8988T (cell line): ENCODE results near the gene ABCA12.

ENCODE experiments used
- DNase-seq: peaks from one replicate; pipeline ENCODE4 v3.0.0; 2011

The ABCA12 gene

DNA sequence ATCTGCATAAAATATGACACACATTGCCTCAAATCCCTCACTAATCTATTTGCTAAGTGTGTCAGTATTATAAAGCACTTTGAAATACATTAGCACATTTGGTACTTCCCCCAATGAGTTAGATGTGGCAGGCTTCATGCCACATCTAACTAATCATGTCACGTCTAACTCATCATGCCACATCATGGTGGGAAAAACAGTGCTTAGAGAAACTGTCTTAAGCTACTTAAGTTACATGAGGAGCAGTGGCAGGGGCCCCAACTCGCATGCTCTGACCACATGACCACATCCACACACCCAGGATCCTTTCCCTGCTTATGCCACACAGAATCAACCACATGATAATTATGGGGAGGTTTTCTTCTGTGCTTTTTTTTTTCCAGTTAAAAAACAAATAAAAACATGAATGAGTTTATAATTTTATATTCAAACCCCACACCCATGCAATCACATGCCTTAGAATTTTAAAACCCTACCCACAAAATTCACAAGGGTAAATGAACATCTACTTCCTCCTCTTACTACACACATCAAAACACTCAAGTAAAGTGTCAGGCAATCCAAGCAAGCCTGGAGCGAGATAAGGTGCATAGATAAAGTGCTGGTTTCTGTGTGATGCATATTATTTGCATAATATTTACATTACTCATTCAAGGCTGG lies 1.6 kb downstream of the ABCA12 start:
- DNase-seq, result no peak

- DNase-seq, result no peak
Observed at GRCh38 chr2:215120401-215120800, 18.0 kb downstream of the ABCA12 start.

- no peak for DNase-seq
Observed at GRCh38 chr2:215119847-215120246, 18.6 kb downstream of the ABCA12 start.

DNA sequence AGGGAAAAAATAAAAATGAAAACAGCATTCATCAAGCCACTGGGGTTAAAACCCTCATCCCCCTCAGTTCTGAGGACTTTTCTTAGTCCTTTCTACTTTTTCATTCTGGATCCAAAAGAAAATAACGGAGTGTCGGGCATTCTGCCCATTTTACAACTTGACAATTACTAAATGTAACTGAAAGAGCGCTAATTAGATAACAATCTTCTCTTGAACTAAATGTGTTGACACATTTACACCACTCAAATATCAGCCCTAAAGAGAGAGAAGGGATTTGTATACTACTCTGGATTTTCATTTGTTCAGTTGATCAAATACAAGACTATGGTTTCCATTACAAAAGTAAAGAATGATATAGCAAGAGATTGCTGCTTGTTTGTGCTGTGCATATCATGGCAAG lies 27.5 kb downstream of the ABCA12 start:
- DNase-seq, result no peak

DNA sequence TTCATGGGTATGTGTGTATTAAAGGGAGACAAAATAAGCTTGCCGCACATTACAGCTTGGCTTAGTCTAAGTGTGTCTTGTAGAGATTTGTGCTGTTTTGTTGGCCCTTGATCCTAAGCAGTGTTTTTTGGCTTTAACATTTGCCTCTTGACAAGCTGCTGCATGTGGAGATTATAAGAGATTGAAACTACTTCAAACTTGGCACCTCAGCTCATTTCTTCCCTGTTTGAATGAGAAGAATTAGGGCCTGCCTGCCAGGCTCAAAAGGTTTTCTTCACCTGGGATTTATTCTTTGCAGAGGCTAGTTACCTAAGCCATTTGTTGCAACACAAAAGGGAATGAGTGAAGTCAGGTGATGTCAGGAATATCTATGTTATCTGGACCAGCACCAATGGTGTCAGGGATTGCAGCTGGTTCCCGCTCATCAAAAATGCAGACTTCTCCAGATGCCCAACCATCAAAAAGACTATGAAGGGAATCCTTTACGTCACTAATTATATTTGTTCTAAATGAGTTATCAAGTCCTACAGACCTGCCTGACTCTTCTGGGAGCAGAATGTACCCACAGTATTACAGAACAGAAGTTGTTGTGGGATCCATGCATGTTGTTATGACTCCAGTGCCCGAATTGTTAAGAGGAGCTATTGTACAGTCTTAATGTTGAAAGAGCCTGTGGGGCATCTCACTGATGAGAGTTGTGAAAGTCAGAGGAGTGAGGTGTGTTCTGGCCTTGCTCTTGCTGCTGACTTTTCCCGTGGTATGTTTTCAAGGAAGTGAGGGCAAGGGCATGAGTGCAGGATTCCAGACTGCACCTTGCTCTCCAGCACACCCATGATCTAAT lies 31.0 kb downstream of the ABCA12 start:
- DNase-seq, result no peak

DNA sequence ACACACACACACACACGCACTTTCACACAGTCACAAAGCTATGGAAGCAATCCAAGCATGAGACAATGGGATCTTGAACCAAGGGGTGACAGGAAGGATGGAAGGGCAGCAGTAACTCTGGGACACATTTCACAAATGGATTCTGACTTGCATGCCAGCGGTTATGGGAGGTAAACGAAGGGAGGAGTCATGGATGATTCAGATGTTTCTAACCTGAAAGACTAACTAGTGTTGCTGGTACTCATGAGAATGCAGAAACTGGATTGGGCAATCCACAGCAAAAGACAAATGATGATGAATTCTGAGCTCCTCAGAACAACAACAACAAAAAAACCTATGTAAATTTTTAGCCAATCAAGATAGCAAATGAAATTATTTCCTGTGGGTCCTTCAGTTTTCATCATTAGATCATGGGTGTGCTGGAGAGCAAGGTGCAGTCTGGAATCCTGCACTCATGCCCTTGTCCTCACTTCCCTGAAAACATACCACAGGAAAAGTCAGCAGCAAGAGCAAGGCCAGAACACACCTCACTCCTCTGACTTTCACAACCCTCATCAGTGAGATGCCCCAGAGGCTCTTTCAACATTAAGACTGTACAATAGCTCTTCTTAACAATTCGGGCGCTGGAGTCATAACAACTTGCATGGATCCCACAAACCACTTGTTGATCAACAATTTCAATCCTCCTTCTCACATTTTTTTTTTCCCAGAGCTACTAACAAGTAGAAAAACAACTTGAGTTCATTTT lies 32.6 kb downstream of the ABCA12 start:
- DNase-seq, result no peak

DNA sequence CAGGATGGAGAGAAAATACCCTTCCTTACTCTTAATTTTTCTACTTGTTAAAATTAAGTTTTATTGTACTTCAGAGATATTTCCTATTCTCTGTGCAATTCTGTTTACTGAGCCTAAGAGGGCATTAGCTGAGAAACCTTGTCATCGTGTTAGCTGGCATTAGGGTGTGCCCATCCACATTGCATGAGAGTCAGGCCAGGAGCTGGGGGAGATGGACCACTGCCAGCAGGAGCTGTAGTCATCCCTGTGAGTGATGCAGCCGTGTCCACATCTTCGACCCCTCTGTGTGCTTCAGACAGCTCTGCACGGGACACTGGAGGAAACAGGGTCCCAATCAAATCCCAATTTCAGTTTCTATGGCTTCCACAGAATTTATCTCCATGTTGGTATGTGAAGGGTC lies 34.2 kb downstream of the ABCA12 start:
- DNase-seq, result no peak

- DNase-seq, result no peak
Observed at GRCh38 chr2:215098875-215099274, 39.6 kb downstream of the ABCA12 start.

DNA sequence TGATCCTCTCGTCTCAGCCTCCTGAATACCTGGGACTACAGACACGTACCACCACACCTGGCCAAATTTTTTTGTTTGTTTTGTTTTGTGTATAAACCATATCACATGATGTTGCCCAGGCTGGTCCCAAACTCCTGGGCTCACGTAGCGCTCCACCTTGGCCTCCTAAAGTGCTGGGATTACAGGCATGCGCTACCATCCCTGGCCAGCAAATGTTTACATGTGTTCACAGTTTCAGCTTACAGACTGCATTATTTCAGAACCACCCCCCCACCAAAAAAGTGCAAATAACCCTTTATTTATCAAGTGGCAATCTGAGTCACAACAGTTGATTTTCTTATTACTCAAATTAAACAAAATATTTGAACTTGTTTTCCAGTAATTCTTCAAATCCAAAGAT lies 54.3 kb downstream of the ABCA12 start:
- DNase-seq, result no peak

DNA sequence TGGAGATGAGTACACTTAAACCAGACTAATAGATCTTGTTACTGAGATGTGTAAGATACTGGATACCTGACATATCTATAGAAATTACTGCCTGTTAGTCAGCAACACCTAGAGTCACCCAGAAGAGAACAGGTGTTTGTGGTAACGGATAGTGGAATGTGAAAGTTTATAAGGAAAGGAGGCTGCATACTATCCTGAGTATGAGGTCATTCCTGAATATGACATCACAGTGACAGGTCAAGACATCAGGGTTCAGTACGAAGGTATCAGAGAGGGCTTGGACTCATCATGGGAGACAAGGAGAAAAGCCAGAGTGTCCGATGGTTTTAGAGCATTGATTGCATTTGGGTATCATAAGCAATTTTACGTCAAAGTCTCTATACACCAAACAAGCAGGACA lies 55.3 kb downstream of the ABCA12 start:
- DNase-seq, result no peak

DNA sequence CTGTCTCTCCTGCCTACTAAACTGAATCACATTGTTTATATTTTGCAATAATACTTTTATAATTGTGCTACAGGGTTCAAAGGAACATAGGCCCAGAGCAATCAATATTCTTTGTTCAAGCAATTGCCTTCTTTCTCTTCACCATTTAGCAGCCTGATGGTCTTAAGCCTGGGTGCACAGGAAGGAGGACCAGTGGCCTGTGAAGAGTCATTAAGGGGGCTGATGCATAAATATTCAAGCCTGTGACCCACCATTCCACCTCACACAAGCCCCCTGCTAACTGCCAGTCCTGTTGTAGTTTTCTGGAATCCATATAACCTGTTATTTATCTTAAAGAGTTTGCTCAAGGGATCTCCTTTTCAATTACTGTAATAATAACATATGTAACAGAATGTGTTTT lies 56.0 kb downstream of the ABCA12 start:
- no peak for DNase-seq

- DNase-seq, result no peak
Observed at GRCh38 chr2:215080545-215080944, 57.9 kb downstream of the ABCA12 start.

DNA sequence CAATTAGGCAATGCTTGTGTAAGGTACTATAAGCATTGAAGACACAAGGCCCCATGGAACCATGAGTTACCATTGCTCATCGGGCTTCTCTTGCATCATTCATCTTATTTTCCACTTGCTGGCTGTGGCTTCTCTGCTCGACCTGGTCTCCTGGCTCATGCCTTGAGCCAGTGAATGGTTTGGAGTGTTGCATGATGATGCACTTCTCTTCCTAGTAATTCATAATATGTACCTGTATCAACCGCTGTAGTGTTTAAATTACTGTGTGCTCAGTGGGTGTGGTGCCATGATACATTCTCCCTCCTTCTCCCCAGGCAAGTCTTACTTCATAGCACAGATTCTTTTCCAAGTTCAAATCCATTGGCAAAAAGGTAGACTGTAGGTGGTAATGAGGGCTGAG lies 66.8 kb downstream of the ABCA12 start:
- no peak for DNase-seq

DNA sequence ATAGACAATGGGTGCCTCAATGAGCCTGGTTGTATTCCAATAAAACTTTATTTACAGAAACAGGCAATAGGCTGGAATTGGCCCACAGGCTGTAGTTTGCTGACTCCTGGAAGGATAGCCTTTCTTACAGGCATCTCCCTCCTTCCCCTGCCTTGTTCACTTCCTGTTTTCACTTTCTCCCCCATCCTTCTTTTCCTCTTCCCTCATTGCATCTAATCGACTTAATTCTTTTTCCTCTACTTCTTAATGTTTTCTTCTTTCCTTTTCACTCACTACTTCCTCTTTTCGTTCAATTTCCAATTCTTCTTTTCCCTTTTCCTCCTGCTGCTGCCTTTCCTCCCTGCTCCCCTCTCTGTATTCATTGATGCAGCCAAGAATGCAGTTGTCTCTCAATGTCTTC lies 70.0 kb downstream of the ABCA12 start:
- no peak for DNase-seq

DNA sequence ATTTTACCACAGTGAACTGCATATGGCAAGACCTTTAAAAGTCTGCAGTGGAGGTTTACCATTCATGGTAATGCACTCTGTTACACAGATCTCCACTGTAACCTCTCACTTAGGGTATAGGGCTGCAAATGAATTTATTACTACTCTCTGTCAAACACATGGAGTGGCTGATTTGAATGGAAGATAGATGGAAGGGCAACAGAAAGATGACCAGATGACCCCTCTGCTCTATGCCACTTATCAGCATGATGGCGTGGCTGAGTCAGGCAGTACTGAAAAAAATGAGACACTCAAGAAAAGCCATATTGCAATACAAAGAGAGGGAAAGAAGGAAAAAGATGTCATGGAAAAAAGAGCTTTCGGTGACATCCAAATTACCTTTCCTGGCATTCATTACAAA lies 72.3 kb downstream of the ABCA12 start:
- no peak for DNase-seq

DNA sequence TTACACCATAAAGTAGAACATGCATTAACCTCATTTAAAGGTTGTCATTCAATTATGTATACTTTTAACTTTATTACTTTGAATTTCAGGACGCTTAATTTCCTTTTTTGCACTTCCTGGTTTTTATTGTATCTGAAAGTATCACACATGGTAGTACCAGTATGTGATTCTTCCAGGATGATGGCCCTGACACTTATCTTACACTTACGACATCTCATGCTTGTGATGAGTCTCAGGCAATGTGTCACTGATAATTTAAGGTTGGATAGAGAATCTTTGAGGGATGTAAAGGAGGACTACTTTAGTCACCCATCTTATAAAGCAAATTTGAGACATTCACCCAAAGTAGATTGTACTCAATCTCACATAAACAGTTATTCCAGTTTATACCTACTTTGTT lies 74.9 kb downstream of the ABCA12 start:
- no peak for DNase-seq

DNA sequence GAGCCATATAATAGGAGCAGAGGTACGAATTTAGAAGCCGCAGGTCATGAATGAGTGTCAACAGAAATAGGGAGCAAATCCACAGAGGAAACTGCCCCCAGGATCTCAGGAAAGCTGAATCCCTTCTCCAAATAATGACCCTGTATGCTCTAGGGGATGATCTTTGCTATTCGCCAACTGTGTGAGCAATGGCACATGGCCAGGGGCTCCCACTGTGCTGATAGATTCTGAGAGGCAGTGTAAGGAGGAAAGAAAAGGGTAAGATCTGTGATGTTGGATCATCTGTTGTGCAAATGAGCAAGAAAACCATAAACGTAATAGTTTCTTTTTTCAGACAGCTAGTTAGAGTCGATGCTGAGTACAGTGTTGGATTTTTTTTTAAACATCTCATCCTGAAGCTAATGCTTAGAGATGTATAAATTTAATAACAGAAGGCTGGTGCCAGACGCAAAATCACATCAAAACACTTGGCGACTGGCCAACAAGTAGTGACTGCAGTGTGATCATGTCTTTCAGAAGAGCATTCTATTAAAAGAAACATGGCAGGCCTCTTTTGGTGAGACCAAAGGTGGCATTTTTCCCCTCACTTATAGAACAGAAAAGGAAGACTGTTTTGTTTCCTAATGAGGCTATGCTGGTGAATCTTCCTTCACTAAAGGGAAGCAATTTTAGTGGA lies 77.4 kb downstream of the ABCA12 start:
- no peak for DNase-seq

DNA sequence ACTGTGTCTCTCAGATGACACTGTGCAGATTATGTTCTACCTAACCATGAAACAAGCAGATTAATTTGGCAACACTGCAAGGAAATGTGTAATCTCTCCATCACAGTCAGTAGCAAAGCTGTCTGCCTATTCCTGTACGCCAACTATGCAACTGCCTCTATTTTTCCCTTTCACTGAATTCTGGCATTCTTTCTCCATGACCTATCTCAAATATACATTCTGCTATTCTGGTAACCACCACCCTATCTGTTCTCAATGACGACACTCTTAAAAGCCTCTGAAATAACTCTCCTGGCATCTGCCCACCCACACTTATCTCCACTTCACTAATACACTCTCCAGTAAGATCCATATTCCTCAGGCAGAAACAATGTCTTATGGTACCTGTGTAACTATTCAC lies 78.7 kb downstream of the ABCA12 start:
- no peak for DNase-seq

DNA sequence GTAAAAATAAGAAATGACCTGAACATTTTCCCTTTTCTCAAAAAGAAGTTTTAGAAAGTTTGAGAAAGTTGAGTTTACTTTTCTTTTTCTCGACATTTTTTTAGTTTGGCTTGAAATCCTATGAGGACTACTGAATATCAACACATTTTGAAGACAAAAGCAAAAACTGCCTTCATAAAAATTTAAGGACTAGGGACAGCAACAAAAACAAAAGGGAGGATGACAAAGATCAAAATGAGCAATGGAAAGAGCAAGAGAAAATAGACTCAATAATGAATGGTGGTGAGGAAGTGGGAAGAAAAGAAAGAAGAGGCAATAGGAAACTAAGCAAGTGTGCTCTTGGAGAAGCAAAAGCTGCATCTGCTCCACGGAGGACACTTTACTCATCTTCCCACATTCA lies 82.5 kb downstream of the ABCA12 start:
- no peak for DNase-seq

DNA sequence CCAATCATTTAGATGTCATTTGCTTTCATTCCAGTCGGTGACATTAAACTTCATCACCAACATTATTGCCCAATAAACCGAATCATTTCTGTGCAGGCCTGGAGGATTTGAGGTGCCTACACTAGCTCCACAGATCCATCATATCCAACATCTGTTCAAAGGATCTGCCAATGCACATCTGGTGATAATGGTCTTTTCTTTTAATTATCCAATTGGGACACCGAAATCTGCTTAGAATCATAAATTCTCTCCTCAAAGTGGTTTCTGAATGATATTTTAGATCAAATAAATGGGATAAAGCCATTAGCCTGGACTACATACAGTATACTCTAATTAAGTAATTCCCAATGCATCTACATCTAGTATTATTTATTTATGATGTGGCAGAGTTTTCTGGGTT lies 85.6 kb downstream of the ABCA12 start:
- no peak for DNase-seq

DNA sequence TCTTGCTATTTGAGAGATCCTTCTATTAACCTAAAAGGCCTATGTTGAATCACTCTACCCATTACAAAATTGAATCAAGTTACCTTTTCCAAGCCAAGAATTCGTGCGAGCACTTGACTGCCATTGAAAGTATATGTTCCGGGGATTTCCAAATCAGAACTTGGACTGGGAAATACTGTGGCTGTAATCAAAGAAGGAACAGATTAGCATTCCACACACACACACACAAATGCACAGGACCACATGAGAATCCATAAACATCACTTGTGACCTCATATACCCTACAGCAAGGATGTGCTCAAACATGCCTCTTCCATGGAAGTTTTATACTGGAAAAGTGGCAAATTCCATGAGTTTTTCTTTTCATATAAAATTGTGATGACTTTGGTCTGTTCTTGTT lies 86.0 kb downstream of the ABCA12 start:
- no peak for DNase-seq

DNA sequence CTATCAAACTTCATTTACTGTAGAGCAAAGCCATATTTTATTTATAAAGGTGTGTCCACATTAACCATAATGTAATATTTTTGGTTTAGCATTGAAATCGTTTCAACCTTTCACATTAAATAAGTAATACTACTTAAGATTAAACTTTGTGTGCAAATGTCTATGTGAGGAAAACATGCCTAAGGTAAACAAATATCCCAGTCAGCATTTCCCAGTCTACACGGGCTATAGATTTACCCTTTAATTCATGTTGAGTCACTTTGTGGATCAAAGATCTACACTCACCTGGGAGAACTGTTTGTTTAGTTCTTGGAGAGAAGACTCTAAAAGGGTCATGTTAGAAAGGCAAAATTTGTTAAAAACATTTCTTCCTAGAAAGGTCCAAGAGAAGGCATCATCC lies 89.1 kb downstream of the ABCA12 start:
- no peak for DNase-seq

DNA sequence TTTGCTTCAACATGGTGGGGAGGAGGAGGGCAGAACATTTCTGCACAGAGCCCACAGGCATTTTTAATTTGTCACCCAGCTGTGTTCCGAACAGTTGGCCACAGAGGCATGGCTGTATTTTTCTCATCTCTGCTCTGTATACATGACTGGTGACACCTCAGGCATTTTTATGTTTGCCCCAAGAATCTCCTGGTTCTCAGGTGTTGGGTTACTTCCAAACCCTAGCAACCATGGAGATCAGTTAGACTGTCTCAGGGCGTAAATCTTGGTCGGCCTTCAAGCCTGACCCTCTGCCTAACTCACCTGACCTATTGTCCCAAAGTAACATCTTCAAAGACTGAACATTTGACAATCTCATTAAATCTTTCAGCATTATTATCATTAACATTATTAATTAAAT lies 100.0 kb downstream of the ABCA12 start:
- DNase-seq, result no peak

DNA sequence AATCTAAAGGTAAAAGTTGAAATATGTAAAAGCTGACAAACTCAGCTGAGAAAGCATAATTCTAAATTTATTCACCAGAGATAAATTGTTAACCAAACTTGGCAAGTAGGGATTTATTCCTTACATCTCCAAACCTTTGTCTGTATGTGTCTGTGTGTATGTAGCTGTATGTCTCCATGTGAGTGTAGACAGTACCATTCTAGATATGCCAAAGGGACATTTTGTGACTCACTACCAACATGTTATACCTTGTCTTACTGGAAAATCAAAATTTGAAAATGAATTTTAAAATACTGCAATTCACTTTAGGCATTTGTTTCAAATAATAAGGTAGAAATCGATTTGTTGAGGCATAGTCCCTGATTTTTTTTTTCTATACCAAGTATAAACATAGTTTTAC lies 102.1 kb downstream of the ABCA12 start:
- no peak for DNase-seq
